HG03432 (cell line): ENCODE data around the gene PHLPP1.
"Not testable (repeated sequence)": the region's sequence is repeated elsewhere in the genome, so short reads cannot be mapped to it uniquely, and the experiment has no call there.

ENCODE experiments used
- ATAC-seq: cut with Tn5 transposase; IDR thresholded peaks from one replicate; pipeline ENCODE4 v1.9.1; 2021; ENCODE audit warnings: mild to moderate bottlenecking, moderate library complexity; ENCODE audit not compliant: unreplicated experiment

PHLPP1 gene

GRCh38 chr18:62715436-62715758 lies at the start of gene PHLPP1:
Gene PHLPP1, plus strand, starts transcription at chr18:62715541. Its CDS starts 143 bp downstream, at chr18:62715684.
- ATAC-seq, result peak; percentile 20

- ATAC-seq, result no peak
Measured at GRCh38 chr18:62669225-62669624, 46.1 kb upstream of the PHLPP1 start.

- ATAC-seq, result no peak
Measured at GRCh38 chr18:62670573-62670972, 44.8 kb upstream of the PHLPP1 start.

- no peak for ATAC-seq
Measured at GRCh38 chr18:62672600-62672999, 42.7 kb upstream of the PHLPP1 start.

DNA sequence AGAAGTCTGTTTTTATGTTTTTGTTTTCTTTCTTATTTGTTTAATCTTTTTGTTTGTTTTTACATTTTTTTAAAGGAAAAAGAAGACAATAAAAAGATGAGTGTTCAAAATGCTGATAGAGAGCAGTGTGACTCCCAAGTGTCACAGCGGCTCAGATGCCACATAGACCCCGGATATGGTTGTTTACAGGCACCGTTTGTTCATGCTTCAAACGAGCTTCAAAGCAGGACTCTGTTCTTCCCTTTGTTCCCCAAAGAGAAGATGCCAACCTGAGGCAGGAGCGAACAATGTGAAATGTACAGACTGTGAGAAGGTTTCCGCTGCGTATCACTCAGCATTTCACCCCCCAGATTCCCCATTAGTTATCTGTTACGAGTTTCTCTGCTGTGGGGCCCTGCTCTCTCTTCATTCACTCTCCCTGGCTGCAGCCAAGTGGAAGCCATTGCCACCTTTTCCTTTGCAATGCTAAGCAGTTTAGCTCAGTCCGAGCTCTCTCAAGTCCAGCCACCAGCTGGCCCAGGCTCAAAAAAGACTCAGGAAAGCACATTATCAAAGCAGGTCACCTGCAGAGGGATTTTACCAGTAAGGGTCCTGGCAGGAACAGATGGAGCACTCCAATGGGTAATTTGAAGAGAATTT lies 36.4 kb upstream of the PHLPP1 start:
- no peak for ATAC-seq

DNA sequence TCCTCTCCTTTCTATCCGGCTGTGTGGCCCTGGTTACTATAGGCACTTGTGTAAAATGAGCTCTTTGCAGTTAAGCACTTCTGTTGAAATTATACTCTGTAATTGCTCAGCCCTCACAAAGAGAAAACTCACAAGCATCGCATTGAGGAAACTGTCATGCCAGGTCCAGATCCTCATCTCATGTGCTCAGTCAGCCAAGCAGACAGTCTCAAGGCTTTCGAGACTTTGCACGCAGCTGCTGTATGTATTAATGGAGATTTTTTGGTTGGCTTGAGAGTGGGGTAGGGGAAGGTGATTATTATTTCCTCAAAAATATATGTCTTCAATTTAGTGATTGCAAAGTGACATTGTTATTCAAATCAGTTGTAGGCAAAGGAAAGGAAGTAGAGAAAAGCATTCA lies 33.0 kb upstream of the PHLPP1 start:
- no peak for ATAC-seq

GRCh38 chr18:62683935-62684334 lies 31.4 kb upstream of the PHLPP1 start:
- ATAC-seq, result no peak

DNA sequence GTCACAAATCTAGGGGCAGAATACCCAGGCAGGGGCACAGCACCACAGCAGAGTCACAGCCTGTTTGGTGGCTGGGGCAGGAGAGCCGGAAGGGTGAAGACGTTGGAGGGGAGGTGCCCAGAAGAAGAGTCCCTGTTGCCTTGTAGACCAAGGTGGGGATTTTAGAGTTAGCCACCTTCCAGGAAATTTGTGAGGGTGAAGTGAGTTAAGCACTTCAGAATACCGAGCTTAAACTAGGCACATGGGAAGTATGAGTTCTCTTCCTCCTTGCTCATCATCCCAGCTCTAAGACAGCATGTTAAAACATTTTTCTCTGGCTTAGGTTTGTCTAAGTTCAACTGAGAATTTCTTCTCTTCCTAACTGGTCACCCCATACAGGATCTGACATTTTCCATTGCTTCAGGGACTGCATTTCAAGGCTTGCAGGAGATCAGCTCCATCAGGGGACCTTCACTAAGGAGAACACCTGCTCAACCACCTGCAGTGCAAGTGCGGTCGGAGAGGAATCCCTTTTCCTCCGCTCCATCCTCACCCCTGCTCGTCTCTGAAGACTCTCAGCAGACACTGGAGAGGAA lies 26.5 kb upstream of the PHLPP1 start:
- no peak for ATAC-seq

GRCh38 chr18:62690236-62690815 lies 25.0 kb upstream of the PHLPP1 start:
- no peak for ATAC-seq

- no peak for ATAC-seq
Measured at GRCh38 chr18:62693659-62694058, 21.7 kb upstream of the PHLPP1 start.

DNA sequence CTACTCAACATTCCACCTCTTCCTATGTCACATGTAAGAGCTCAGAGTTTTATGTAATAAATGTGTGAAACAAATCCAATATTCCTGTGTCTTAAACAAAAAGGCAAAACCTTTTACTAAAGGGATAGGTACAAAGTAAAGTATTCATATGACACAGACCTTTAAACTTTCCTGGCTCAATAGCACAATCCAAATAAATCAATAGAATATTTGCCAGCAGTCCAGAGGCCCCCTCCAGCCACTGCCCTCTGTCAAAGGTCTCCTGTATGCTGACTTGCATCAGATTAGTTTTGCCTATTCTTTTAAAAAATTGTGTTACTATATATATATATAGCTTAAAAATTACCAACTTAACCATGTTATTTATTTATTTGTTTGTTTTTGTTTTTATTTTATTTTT lies 17.7 kb upstream of the PHLPP1 start:
- no peak for ATAC-seq

DNA sequence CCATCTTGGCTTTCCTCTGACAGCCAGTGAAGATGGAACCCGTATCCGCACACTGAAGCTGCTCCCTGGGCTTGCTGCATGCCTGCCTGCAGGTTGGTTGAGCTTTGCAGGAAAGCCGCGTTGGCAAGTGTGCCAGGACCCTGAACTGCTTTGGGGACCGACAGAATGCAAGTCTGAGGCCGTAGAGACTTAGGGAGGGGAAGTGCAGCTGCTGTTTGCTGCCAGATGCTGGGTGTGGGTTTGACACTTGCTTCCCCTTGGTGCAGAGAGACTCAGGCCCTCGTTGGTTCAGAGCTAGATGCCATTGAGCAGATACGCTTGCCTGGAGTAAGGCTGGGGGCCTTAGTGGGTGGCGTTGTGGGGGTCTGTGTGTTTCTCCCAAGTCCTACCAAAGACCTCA lies 13.1 kb upstream of the PHLPP1 start:
- ATAC-seq, result no peak

DNA sequence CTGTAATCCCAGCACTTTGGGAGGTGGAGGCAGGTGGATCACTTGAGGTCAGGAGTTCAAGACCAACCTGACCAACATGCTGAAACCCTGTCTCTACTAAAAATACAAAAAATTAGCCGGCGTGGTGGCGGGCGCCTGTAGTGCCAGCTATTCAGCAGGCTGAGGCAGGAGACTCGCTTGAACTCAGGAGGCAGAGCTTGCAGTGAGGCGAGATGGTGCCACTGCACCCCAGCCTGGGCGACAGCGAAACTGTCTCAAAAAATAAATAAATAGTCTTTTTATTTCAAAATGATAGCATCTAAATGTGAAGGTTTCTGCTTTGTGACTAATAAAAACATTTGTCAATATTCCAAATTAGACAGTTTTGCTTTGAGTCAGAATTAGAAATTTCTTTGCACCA lies 8.5 kb upstream of the PHLPP1 start:
- ATAC-seq, result not testable (repeated sequence)

DNA sequence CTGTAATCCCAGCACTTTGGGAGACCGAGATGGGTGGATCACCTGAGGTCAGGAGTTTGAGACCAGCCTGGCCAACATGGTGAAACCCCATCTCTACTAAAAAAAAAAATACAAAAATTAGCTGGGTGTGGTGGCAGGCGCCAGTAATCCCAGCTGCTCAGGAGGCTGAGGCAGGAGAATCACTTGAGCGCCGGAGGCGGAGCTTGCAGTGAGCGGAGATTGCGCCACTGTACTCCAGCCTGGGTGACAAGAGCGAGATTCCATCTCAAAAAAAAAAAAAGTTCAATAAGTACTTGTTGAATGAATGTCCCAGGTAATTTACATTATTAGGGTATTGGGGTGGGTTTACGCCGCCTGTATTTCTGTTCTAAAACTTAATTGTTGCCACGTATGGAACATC lies 5.4 kb upstream of the PHLPP1 start:
- ATAC-seq, result not testable (repeated sequence)

- no peak for ATAC-seq
Measured at GRCh38 chr18:62710417-62710816, 4.9 kb upstream of the PHLPP1 start.

GRCh38 chr18:62711781-62712180 lies 3.6 kb upstream of the PHLPP1 start:
- no peak for ATAC-seq

- ATAC-seq, result no peak
Measured at GRCh38 chr18:62713651-62714247, 1.6 kb upstream of the PHLPP1 start.

- ATAC-seq, result peak; percentile 74
Measured at GRCh38 chr18:62714671-62715435, 488 bp upstream of the PHLPP1 start.

DNA sequence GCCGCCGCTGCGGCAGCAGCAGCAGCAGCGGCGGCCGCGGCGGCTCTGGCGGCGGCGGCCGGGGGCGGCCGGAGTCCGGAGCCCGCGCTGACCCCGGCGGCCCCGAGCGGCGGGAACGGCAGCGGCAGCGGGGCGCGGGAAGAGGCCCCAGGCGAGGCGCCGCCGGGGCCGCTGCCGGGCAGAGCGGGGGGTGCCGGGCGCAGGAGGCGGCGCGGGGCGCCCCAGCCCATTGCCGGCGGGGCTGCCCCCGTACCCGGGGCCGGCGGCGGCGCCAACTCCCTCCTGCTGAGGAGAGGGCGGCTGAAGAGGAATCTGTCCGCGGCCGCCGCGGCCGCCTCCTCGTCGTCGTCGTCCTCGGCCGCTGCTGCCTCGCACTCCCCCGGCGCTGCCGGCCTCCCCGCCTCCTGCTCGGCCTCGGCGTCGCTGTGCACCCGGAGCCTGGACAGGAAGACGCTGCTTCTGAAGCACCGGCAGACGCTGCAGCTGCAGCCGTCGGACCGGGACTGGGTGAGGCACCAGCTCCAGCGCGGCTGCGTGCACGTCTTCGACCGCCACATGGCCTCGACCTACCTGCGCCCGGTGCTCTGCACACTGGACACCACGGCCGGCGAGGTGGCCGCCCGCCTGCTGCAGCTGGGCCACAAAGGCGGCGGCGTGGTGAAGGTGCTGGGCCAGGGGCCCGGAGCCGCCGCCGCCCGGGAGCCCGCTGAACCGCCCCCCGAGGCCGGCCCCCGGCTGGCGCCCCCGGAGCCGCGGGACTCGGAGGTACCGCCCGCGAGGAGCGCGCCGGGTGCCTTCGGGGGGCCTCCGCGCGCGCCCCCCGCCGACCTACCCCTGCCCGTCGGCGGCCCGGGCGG lies 646 bp downstream of the PHLPP1 start:
- peak; percentile 28 for ATAC-seq

- ATAC-seq, result peak; percentile 29
Measured at GRCh38 chr18:62716619-62717168, 1.4 kb downstream of the PHLPP1 start.
